IPS-20b (cell line): ENCODE data around the gene CST1.
"Not testable (repeated sequence)": the region's sequence is repeated elsewhere in the genome, so short reads cannot be mapped to it uniquely, and the experiment has no call there.

ENCODE experiments used
- H3K27ac ChIP-seq: one replicate; pipeline ENCODE4 v1.5.1; 2013; ENCODE audit warnings: low read length
- H3K27me3 ChIP-seq: 2 replicates; pipeline ENCODE4 v1.6.1; 2013; ENCODE audit warnings: mild to moderate bottlenecking, low read length, inconsistent platforms; ENCODE audit not compliant: insufficient read depth
- H3K36me3 ChIP-seq: 2 replicates; pipeline ENCODE4 v1.6.1; 2013; ENCODE audit warnings: low read depth, mild to moderate bottlenecking, inconsistent platforms, low read length, moderate library complexity; ENCODE audit not compliant: insufficient read depth
- H3K4me1 ChIP-seq: 2 replicates; pipeline ENCODE4 v1.6.1; 2013; ENCODE audit warnings: mild to moderate bottlenecking, control low read depth, inconsistent platforms, low read length, moderate library complexity; ENCODE audit not compliant: insufficient read depth
- H3K4me3 ChIP-seq: 2 replicates; pipeline ENCODE4 v1.5.1; 2013; ENCODE audit warnings: mild to moderate bottlenecking, low read length, inconsistent platforms
- H3K9ac ChIP-seq: 2 replicates; pipeline ENCODE4 v1.6.1; 2013; ENCODE audit warnings: low read depth, mild to moderate bottlenecking, inconsistent platforms, low read length, moderate library complexity
- H3K9me3 ChIP-seq: 2 replicates; pipeline ENCODE4 v1.6.1; 2013; ENCODE audit warnings: mild to moderate bottlenecking, low read depth, low read length, inconsistent platforms; ENCODE audit not compliant: insufficient read depth

CST1 gene

DNA sequence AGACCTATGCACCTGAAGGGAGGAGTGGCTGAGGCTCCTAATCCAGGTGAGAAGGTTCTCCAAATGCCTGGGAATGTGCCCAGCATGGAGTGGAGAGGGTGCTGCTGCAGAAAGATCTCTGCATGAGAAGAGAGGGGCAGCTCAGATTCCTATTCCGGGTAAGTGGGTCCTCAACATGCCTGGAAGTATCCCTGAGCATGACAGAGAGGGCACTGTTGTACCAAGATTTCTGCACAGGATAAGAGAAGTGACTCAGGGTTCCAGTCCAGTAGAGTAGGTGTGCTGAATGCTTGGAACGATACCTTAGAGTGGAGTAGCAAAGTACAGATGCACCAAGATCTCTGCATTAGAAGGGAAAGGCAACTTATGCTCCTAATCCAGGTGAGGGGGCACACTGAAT, 15.8 kb downstream of the CST1 start:
- not testable (repeated sequence) for H3K9ac ChIP-seq, H3K36me3 ChIP-seq, H3K4me1 ChIP-seq, H3K9me3 ChIP-seq, H3K4me3 ChIP-seq, H3K27ac ChIP-seq, H3K27me3 ChIP-seq

DNA sequence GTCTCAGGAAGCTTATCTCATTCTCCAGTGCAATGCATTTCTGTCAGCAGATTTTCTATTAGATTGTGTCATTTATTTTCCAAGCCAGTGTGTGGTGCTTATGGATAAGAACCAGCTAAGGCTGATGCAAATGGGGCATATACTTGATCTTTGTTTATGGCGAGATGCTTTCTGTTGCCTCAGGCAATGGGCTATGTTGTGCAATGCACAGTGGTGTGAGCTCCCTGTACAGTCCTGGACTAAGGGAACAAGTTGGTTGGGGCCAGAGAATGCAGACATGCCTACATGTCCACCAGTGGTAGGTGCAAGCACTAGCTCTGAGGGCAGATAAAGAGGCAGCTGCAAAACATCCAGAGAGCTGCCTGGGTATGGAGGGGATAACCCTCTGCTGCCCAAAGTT, 16.3 kb downstream of the CST1 start:
- H3K27ac ChIP-seq, H3K4me3 ChIP-seq, H3K9ac ChIP-seq, H3K36me3 ChIP-seq, H3K4me1 ChIP-seq, H3K9me3 ChIP-seq, H3K27me3 ChIP-seq: not testable (repeated sequence)

DNA sequence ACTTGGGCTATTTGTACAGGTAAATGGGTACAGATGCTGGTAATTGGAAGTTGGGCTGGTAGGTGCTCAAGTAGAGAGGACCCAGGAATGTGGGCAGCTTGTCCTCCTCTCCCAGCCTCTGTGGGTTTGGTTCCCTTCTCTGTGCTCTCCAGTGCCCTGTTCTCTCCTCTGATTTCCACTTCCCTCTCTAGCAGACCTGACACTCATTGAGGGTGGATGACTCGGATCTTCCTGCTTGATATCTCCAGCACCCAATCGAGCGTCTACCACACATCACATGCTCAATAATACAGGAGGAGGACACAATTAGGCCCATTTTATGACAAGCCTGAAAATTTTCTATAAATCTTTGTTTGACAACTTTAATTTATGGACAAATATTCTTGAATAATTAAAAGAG, 23.7 kb downstream of the CST1 start:
- Histone ChIP-seq H3K9me3 (no peaks in the 10 kb centered on the region), H3K4me1 (no peaks in the 10 kb centered on the region), H3K4me3 (no peak overlapping the region), H3K36me3 (no peaks in the 10 kb centered on the region), H3K27ac (no peak overlapping the region), H3K27me3 (no peaks in the 10 kb centered on the region), H3K9ac (no peak overlapping the region)

DNA sequence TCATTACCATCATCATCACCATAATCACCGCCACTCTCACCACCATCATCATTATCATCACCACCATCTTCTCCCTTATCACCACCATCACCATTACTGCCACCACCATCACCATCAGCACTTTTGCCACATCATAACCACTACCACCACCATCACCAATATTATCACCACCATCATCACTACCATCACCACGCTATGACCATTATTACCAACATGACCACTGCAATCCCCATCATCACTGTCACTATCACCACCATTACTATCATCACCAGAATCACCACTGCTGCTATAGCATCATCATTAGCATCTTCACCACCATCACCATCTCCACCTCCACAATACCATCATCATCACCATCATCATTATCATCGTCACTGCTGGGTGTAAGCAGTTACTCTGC, 25.6 kb downstream of the CST1 start:
- Histone ChIP-seq H3K27me3 (no peaks in the 10 kb centered on the region), H3K4me1 (no peaks in the 10 kb centered on the region), H3K36me3 (no peaks in the 10 kb centered on the region), H3K27ac (no peak overlapping the region), H3K9me3 (no peaks in the 10 kb centered on the region), H3K9ac (no peak overlapping the region), H3K4me3 (no peak overlapping the region)

DNA sequence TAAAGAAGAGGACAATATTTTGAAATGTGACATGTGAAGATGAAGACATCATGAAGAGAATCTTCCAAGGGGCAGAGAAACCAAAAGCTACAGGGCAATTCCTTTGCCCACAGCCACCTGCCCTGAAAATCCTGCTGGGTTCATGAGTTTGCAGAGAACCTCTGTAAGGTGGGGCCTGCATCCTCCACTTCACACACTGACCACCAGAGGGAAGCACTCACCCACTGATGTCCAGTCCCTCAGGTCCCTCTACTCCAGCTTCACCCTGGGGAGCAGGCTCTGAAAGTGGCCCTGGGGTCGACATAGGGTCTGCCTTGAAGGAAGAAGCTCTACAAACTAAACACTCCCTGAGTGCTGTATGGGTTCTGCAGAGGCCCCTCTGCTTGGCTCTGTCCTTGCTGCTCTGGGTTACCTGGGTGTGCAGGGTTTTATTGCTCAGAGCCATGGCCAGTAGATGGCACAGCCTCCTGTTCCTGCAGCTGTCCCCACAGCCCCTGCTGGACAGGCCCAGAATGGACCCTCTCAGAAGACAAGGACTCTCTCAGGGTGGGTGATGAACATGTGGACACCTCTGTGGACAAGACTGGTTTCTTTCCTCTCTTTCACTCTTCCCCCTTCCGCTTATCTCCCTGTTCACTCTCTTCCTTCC, 27.0 kb downstream of the CST1 start:
- H3K9me3 ChIP-seq, H3K36me3 ChIP-seq, H3K27me3 ChIP-seq, H3K4me1 ChIP-seq, H3K27ac ChIP-seq, H3K9ac ChIP-seq, H3K4me3 ChIP-seq: not testable (repeated sequence)

DNA sequence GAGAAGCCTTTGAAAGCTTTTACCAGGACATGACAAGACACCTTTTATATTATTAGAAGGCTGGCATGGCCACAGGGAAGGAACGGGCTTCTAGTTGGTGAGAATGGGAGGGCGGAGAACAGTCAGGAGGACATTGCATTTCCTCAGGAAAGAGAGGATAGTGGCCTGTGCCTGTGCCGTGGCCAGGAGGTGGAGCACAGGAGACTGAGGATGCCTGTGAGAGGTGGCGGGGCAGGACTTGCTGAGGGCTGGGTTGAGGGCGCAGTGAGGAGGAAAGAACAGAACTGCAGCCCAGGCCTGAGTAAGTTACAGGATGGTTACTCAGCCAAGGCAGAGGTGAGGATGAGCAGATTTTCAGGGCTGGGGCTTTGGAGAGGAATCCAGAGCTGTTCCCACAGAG, 27.9 kb downstream of the CST1 start:
- not testable (repeated sequence) for H3K4me3 ChIP-seq, H3K9me3 ChIP-seq

DNA sequence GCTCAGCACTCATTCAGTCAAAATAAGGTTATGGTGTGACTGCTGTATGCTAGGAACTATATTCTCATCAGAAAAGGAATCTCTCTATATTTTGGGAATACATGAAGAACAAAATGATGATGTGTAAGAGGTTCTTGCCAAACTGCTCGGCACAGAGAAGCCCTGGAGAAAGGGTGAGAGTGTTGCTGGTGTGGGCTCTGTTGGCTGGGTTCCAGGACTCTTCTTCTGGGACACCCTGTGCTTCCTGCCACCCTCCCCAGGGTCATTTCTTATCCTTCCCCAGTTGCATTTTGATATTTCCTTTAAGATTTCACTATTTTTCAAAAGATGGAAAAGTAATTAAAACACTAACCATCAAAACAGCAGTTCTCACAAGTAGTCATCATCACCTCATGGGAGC, 28.8 kb downstream of the CST1 start:
- no peaks in the 10 kb centered on the region for H3K4me1 ChIP-seq
- H3K27me3 ChIP-seq = no peaks in the 10 kb centered on the region

More for the DNA sequence above, 27.9 kb downstream of the CST1 start:
- not testable (repeated sequence) for H3K9ac ChIP-seq, H3K27me3 ChIP-seq, H3K36me3 ChIP-seq, H3K4me1 ChIP-seq, H3K27ac ChIP-seq

DNA sequence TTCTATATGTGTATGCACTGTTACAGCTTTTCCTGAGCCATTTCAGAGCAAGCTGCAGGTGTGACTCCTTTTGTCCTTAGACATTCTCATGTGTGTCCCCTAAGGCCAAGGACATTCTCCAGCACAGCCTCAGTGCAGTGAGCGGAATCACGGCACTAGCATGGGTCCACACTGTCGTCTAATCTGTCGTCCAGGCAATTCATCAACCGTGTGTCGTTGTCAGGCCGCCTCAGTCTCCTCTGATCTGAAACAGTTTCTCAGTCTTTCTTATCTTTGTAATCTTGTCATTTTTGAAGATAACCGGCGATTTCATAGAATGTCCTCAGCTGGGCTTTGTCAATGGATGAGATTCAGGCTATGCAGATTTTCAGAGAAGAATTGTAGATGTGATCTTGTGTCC, 31.4 kb downstream of the CST1 start:
- not testable (repeated sequence) for H3K27me3 ChIP-seq, H3K4me1 ChIP-seq, H3K9me3 ChIP-seq, H3K27ac ChIP-seq, H3K36me3 ChIP-seq, H3K9ac ChIP-seq, H3K4me3 ChIP-seq

More for the DNA sequence above, 28.8 kb downstream of the CST1 start:
- Histone ChIP-seq H3K9me3 (no peaks in the 10 kb centered on the region), H3K36me3 (no peaks in the 10 kb centered on the region), H3K4me3 (no peak overlapping the region), H3K9ac (no peak overlapping the region), H3K27ac (no peak overlapping the region)

DNA sequence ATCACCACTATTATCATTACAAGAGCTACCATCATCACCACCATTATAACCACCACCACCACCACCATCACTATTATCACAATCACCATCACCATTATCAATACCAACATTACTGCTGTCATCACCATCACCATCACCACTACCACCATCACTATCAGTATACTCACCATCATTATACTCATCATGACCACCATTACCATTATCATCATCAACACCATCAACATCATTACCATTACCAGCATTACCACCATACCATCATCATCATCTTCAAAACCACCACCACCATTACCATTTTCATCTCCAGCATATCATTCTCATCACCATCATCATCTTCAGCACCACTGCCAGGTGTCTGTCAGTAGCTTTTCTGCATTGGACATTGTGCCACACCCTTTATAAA, 39.0 kb downstream of the CST1 start:
- not testable (repeated sequence) for H3K27ac ChIP-seq, H3K4me1 ChIP-seq, H3K9me3 ChIP-seq, H3K27me3 ChIP-seq, H3K36me3 ChIP-seq, H3K9ac ChIP-seq, H3K4me3 ChIP-seq

DNA sequence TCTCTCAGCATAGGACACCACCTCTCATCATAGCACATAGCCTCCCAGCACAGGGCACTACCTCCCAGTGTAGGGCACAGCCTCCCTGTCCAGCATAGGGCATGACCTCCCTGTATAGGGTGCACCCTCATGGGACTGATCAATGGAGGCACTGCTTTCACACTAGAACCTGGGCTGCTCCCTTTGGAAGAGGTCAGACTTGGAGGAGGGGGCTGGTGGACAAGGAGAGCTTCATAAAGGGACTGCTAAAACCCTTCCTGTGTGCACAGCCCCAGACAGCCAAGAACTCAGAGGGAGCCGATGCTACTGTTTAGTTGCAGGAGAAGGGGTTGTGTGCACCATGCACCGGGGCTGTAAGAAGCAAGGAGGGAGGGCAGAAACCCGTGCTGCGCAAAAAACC, 40.0 kb downstream of the CST1 start:
- H3K27ac ChIP-seq = no peak overlapping the region
- no peak overlapping the region for H3K4me3 ChIP-seq
- H3K9me3 ChIP-seq = no peaks in the 10 kb centered on the region
- no peaks in the 10 kb centered on the region for H3K36me3 ChIP-seq
- no peaks in the 10 kb centered on the region for H3K27me3 ChIP-seq
- no peak overlapping the region for H3K9ac ChIP-seq
- no peaks in the 10 kb centered on the region for H3K4me1 ChIP-seq

DNA sequence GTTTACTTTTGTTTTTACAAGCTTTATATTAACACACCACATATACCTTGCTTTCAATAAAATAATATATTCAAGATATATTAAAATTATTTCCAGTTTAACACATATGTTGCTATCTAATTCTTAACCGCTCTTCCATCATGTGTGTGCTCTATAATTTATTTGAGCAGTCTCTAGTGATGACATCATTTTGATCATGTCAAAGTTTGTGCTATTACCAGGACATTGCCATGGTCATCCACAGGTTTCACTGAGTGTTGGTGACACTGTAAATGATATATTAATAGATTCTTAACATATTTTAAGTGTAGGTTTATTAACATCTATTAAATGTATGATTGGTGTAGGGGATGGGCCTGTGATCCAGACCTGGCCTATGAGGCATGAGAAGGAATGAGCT, 44.8 kb downstream of the CST1 start:
- H3K9ac ChIP-seq = no peak overlapping the region
- H3K36me3 ChIP-seq = no peaks in the 10 kb centered on the region
- no peak overlapping the region for H3K4me3 ChIP-seq
- no peaks in the 10 kb centered on the region for H3K4me1 ChIP-seq
- H3K27me3 ChIP-seq = no peaks in the 10 kb centered on the region
- H3K9me3 ChIP-seq = no peaks in the 10 kb centered on the region
- no peak overlapping the region for H3K27ac ChIP-seq

DNA sequence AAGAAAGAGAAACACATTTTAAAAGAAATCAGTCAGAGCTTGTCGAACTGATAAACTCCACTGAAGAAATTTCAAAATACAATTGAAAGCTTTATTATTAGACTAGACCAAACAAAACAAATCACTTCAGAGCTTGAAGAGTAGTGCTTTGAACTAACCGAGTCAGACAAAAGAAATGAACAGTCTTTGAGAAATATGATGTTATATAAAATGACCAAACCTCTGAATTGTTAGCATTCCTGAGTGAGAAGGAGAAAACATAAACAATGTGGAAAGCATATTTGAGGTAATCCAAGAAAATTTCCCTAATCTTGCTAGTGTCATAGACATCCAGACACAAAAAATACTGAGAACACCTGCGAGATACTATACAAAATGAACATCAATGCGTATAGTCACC, 48.7 kb downstream of the CST1 start:
- no peaks in the 10 kb centered on the region for H3K4me1 ChIP-seq
- H3K4me3 ChIP-seq = no peak overlapping the region
- no peaks in the 10 kb centered on the region for H3K36me3 ChIP-seq
- no peak overlapping the region for H3K9ac ChIP-seq
- no peaks in the 10 kb centered on the region for H3K9me3 ChIP-seq
- no peaks in the 10 kb centered on the region for H3K27me3 ChIP-seq
- no peak overlapping the region for H3K27ac ChIP-seq

DNA sequence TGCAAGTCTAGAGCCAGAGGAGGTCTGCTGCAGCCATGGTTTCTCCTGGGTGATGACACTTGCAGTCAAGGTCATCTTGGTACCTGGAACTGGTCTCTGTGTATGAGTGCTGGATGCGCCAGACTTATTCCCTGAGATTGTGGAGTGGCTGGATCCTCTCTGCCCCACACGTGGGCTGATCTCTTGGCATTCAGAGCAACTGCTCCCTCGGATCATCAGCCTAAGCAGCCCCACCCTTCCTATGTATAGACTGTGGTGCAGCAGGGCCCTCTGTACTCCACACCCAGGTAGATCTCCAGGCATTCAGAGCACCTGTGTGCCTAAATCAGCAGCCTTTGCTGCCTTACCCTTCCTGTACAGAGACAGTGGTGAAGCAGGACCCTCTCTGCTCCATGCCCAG, 49.8 kb downstream of the CST1 start:
- H3K4me3 ChIP-seq = no peak overlapping the region
- H3K27ac ChIP-seq = no peak overlapping the region
- H3K9ac ChIP-seq = no peak overlapping the region
- no peaks in the 10 kb centered on the region for H3K27me3 ChIP-seq
- no peaks in the 10 kb centered on the region for H3K9me3 ChIP-seq
- H3K4me1 ChIP-seq = no peaks in the 10 kb centered on the region
- H3K36me3 ChIP-seq = no peaks in the 10 kb centered on the region
